Right lung (tissue), 5 donors: Measurements from ENCODE around the gene BFSP2. TPM values are rescaled to one million over a fixed set of nuclear protein-coding genes. Genes with fewer than 3 reads are reported as not detected.

Source experiments
- DNase-seq, 2 donors: peaks; one replicate each; pipeline ENCODE4 v3.0.0-alpha.2; 2013
- polyA plus RNA-seq, 5 donors: library from polyadenylated mRNA; unstranded; fragments of 120-200 nt; gene quantifications; one replicate each; pipeline versions ENCODE4 v1.2.1 to v1.2.3, GENCODE V29; 2013; ENCODE audit warnings: inconsistent platforms in 1 of 5, low replicate concordance in 1 of 5; ENCODE audit not compliant: insufficient read length in 5 of 5, insufficient read depth in 1 of 5

BFSP2 gene
- polyA plus RNA-seq, 5 donors = not detected

DNA sequence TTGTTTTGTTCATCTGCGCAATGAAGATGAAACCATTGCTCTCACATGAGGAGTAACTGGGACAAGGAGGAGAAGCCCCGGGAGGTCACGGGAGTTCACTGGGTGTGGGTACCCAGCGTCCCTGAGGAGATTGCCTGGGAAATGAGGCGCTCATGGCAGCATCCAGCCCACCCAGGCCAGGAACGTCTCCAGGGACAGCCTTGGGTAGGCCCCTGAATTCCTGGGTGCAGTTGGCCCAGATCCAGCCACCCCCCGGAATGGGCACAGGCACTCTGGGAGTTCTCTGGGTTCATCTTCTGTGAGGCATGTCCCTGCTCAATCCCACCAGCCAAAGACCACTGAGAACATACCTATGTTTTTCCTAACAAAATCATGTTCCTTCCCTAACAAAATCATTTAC is 18.5 kb downstream of the BFSP2 start:
- DNase-seq = no peak

DNA sequence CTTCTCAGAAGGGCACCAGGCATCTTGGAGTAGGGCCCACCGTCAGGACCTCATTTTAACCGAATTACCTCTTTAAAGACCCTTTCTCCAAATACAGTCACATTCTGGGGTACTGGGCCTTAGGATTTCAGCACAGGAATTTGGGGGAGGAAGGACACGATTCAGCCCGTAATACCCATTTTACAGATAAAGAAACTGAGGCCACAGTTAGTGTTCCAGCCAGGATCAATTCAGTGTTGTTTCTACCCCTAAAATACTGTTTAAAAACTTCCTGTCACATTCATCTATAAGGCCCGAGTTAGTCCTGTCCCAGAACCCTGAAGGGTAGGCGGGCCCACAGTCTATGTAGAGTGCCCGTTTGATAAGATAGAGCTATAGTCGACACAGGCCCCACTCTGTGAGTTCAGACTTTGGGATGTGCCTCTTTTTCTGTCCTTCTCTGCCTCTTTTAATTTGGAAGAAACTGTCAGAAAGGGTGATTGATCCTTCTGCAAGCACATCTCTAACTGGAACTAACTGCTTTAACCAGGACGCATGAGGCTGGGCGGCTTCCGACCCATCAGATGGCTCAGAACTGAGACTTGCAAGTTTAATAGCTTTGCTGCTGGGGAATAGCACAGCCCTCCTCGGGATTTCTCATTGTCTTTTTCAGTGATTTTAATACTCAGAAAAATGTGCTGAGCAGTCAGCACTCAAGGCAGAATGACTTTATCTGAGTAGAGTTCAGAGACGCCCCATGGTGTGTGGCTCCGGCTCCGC is 19.5 kb downstream of the BFSP2 start:
- no peak for DNase-seq

DNA sequence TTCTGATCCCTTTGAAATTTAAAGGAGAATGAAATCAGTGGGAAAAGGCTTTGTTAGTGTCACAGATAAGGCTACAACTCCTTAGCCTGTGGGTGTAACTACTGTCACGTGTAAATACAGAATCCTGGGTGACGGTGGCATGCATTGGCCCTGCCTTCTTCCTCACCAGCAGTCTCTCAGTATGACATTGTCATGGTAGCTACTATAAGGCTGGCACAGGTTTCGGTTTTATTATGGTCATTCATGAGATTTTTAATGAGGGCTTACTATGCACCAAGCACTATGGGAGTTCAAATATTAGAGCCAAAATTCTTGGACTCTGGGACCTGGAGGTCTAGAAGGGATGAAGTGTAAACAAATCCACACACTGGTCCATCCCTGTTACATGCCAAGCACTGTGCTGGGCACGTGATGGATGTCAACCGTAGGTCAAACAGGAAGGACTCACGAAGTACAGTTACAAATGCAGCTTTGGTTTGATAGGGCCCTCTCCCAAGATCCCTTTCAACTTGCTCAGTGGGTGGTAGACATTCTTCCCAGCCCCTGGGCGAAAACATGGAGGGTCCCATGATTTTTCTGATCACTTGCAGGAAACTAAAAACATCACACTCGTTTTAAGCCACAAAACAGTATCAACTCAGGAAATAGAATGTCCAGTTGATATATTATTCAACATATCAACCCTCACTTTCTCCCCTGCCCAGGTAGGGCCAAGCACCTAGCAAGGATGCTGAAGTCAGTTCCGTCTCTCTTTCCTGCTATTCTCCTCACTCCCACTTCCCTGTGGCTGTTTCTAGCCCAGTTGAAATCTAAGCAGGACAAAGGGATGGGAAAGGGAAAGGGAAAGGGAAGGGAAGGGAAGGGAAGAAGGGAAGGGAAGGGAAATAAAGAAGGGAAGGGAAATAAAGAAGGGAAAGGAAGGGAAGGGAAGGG is 25.3 kb downstream of the BFSP2 start:
- no peak for DNase-seq

DNA sequence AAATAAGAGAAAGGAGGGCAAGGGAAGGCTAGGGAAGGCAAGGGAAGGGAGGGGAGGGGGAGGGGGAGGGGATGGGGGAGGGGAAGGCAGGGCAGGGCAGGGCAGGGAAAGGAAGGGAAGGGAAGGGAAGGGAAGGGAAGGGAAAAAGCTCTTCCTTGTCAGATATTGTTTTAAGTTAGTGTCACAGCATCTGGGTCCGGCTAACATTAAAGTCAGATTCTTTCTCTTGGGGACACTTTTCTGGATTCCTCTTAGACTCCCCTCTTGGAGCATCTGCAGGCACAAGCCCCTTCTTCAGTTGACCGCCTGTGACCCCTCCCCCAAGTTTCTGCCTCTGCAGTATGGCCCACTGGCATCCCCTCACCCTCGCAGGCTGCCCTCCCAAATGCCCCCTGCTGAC is 26.0 kb downstream of the BFSP2 start:
- no peak for DNase-seq

DNA sequence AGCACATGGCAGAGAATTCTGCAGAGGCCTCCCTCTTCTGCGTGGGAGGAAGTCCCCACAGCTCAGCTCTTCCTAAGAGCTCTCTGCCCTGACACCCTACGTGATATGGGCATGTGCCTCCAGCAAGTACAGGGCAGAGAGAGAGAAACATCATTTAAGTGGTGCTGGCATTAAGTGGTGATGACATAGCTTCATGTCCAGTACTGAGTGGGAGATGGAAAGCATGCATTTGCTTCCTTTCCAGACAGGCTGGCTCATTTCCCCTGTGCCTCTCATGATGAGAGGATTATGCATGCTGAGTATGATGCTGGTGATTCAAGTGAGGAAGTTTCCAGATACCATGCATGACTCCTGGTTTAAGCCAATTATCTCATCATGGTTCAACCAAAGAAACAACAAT is 26.9 kb downstream of the BFSP2 start:
- DNase-seq = no peak

DNA sequence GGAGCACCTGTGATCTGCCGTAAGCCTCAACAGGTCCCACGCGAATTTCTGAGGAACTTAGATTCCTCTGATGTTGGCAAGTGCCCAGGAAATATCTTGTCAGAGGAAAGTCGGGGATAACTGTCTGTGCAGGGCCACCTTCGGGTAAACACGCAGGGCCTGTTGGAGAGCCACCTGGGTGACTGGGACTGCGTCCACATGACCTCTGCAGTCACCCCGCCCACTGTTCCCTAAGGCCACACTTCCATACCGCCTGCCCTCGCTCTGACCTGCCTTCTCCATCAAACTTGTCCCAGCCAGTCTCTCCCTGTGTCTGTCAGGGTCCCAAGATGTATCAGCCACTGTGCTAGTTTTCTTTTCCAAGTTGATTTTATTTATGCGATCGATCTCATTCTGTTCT is 28.7 kb downstream of the BFSP2 start:
- no peak for DNase-seq

DNA sequence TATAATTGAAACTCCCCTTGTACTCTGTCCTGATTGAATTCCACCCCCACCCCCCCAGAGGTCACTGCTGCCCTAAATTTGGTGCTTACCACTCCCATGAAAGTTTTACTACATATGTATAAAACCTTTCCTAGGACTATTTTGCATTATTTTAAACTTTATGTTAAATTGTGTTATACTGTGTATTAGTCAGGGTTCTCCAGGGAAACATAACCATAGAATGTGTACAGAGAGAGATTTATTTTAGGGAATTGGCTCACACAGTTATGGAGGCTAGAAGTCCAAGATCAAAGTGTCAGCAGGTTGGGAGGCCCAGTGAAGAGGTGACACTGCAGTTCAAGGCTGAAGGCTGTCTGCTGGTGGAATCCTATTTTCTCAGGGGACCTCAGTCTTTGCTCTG is 29.2 kb downstream of the BFSP2 start:
- no peak for DNase-seq

DNA sequence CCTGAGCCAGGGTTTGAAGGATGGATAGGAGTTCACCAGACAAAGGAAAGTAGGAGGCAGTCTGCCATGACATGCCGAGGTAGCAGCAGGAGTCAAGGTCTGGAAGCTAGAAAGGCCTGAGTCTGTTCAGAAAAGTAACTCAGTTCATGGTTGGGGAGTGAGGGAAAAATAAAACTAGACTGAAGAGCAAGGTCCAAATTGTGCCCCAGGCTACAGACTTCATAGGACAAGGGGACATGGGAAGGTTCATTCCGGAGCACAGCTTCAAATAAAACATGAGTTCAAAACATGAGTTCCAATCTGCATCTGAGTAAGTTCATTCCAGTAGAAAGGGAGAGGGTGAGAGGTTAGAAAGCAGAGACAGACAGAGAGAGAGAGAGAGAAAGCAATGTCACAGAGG is 39.7 kb downstream of the BFSP2 start:
- no peak for DNase-seq

DNA sequence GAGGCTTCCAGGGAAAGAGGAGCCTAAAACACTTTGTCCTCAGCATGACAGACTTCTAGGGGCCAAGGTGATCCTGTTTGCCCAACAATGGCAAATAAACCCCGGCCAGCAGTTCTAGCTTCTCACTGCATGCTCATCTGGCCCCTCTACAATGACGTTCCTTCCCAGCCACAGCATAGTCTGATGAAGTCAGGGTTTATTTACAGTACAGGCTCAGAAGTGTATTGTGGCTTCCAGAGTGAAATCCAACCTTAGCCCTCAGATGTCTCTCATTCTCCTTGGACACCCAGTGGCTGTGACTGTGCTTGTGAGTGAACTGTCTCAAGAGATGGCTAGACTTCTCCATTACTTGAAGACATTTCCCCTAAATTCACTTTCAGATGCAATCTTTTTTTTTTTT is 40.8 kb downstream of the BFSP2 start:
- no peak for DNase-seq

DNA sequence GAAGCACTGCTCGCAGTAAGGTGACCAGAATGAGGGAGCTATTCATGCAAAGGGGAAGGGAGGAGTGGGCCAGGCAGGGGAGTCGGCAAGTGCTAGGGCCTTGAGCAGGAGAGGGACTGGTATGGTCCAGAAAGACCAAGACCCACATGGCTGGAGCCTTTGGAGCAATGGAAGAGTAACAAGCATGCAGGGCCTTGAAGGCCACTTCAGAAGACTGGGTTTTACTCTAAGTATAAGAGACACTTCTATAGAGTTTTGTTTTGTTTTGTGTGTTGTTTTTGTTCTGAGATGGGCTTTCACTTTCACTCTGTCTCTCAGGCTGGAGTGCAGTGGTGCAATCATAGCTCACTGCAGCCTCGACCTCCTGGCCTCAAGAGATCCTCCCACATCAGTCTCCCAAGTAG is 42.0 kb downstream of the BFSP2 start:
- DNase-seq = no peak

DNA sequence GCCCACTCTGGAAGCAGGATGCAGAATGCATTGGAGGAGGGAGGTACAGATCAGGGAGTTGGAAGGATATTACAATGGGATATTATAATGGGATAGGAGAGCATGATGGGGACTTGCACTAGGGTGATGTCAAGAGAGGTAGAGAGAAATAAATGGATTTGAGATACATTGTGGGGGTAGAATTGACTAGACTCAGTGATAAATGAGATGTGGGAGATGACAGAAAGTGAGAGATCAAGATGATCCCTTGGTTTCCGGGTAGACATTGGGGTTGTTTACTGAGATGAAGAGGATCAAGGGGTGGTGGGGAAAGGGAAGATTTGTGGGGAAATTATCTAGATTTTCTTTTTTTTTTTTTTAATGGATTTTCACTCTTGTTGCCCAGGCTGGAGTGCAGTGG is 42.7 kb downstream of the BFSP2 start:
- no peak for DNase-seq

DNA sequence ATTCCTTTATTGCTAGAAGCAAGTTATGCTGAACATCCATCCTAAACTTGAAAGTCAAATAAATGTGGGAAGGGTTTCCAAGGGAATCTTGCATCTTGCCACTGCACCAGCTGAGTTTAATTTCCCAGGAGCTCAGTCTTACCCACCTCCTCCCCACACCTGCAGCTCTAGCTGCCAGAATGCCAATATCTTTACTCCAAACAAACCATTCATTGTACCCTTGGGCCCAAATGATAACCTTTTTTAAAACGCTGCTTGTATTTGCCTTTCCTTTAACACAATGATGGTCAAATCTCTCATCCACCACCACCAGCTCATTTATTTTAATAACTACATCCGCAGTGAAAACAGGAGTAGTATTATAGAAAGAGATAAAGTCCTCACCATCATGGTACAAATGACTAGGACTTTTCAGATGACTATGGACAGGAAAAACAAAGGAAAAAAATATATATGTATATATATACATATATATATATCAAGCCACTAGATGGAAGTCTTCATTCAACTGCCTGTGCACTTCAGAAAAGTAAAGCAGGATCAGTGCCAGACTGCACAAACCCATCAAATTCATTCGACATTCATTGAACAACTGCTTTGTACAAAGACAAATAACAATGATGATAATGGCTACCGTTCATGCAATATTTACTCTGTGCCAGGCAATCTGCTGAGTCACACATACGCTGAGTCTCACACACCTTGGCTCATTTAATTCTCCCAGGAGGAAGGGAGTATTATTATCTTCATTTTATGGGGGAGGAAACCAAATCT is 44.0 kb downstream of the BFSP2 start:
- no peak for DNase-seq

DNA sequence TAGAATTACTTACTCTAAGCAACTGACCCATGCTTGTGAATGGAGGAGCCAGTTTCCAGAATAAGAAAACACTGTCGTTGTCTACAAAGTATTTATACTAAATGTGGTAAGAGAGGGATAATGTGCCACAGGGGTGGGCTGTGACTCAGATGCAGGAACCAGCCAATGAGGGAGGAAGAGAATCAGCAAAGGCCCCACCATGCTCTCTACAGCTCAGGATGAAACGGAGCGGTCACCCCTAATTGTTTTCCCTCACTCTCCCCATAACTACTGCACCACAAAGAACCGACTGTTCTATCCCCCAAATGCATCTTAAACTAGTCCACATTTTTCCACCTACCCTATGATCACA is 44.5 kb downstream of the BFSP2 start:
- no peak for DNase-seq

DNA sequence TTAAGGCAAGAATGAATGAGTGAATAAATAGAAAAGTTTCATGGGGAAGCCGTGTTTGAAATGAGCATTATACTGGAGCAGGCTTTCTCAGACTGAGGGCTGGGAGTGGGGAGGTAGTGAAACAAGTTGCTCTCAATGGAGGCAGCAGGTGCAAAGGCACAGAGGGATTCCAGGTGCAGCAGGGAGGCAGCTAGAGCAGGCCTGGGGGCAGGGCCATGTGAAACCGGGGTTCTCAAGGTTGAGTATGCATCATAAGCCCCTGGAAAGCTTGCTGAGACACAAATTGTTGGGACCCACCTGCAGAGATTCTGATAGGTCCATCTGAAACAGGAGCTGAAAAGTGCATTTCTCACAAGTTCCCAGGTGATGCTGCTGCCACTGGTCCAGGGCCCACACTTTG is 45.3 kb downstream of the BFSP2 start:
- DNase-seq = no peak

DNA sequence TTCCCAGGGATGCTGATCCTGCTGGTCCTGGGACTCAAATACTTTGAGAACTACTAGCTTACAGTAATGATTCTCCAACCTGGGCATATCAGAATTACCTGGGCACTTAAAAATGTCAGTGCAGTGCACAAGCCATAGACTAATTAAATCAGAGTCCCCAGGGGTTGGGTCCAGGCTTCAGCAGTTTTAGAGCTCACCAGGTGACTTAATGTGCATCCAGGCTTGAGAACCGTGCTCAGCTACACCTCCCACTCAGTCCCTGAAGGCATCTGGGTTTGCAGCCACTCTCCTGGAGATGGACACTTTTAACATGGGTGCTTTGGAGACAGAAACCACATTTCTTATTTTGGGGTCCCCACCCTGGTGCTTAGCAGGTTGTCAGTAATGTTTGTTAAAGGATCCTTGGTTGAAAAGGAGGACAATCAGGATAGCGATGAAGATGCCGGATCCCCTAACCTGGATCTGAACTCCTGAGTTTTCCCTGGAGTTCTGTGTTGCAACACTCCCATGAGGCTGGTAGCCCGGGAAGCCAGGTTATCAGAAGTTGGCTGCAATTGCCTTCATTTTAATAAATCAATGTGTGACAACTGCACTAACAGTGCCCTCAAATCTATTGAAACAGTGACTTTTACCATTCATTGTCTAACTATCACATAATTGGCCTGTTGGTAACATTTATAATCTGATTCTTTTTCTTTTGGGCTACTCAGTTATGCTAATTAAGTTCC is 48.1 kb downstream of the BFSP2 start:
- no peak for DNase-seq

DNA sequence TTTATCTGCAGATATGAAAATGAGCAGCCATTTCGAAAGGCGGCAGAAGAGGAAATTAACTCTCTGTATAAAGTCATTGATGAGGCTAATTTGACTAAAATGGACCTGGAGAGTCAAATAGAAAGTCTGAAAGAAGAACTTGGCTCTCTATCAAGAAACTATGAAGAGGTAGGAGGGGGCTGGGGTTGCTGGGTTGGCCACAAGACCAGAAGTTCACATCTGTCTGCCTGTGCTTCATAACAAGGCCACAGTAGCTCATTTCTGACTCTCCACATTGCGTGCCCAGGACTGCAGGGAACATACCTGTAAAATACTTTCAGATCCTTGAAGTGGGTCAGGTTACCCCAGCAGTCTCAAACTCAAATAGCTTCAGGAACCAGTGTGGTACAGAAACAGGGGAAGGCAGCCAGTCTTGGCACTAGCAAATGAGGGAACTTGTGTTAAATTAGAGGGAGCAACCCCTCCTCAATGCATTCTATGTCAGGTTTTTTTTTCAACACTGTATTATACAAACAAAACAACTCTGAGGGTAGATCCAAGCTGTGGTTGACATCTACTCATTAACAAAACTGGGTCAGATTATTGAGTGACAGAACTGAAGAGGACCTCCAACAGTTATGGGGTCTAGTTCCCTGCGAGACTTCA is 48.7 kb downstream of the BFSP2 start:
- DNase-seq = no peak

DNA sequence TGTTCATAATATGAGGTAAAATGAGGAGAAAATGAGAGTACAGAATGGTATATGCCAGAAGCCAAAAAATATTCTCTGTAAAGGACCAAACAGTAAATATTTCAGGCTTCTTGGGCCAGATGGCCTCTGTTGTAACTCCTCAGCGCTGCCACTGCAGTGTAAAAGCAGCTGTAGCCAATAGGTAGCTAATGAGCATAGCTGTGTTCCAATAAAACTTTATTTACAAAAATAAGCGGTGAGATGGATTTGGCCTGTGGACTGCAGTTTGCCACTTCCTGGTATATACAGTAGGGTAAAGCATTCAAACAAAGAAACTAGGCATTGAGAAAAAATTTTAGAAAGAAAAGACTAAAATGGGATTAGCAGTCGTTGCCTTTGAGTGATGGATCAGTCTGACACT is 51.5 kb downstream of the BFSP2 start:
- no peak for DNase-seq

DNA sequence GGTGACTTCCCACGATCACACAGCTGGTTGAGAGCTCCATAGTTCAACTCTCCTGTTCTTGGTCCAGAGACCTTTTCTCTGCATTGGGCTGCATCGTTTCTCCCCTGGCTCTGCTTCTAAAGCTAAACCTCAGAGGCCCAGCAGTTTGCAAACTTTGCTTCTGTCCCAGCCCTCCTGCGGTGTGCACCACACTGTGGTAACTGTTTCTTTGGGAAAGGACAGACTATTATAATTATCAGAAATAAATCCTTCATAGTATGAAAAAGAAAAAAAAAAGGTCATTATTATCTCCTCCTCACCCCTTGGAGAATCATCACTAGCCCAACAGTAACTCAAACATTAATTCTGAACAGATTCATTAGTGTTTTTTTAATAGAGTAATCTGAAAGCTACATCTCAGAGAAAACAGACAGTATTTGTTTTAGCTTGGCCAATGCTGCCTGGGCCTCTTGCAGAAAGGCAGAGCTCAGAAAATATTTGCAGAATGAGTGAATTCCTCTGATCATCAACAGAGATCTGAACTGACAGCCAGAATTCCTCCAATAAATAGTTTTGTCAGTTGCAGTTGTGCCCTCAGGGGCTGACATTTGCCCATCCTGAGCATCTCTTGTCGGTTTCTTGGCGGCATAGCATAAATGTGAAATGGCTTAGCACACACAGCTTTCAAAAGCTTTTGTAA is 52.9 kb downstream of the BFSP2 start:
- no peak for DNase-seq

DNA sequence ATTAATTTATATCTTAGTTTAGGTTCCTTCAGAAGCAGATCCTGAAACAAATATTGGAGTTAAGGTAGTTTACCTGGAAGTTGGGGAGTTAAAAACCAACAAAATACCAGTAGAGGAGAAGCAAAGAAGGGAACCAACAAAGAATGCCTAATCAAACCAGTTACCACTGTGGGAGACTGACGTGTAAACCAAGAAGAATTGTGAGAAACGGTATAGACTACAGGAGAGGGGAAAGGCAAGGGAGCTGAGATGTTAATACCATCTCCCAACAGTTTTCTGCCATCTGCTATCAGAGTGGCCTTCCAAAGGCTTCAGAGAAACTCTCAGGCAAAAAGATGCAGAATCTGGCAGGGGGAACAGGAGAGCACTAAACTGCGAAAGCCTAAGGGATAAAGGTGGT is 53.5 kb downstream of the BFSP2 start:
- DNase-seq = no peak

DNA sequence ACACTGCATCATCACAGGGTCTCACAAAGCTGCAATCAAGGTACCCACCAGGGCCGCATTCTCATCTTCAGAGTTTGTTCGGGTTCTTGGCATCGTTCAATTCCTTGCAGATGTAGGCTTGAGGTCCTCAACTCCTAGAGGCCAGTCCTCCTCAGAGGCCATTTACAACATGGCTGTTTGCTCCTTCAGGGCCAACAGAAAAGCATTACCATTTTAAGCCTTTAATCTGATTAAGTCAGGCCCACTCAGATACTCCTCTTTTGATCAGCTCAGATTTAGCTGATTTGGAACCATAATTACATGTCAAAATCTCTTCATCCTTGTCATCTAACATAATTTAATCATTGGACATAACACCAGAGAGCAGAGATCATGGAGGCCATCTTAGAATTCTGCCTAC is 55.4 kb downstream of the BFSP2 start:
- DNase-seq = no peak

DNA sequence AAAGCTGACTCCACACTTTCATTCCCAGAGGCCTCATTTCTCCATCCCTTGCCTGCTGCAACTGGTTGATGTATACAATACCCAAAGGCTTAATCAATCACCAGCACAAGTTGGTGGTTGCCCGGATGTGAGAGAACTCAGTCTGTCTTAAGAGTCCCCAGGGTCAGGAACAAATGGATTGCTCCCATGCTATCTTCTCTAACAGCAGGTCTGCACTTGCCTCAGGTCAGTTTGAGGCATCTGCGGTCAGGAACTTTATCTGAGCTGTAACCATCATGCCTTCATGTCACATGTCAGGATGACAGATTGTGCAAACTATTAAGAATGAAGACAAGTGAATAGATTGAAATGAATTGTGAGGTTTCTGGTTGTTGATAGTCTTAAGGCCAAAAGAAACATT is 56.1 kb downstream of the BFSP2 start:
- DNase-seq = no peak
